IPS-18a (cell line): Measurements from ENCODE around the gene BRPF1.
"Not testable (repeated sequence)": the region's sequence is repeated elsewhere in the genome, so short reads cannot be mapped to it uniquely, and the experiment has no call there.

ENCODE experiments used
- H3K27ac ChIP-seq: one replicate; pipeline ENCODE4 v1.5.1; 2013; ENCODE audit warnings: low read length
- H3K27me3 ChIP-seq: one replicate; pipeline ENCODE4 v1.6.1; 2013; ENCODE audit warnings: mild to moderate bottlenecking, low read length; ENCODE audit not compliant: control insufficient read depth, insufficient read depth
- H3K36me3 ChIP-seq: one replicate; pipeline ENCODE4 v1.6.1; 2013; ENCODE audit warnings: low read depth, low read length; ENCODE audit not compliant: control insufficient read depth
- H3K4me1 ChIP-seq: one replicate; pipeline ENCODE4 v1.6.1; 2013; ENCODE audit warnings: low read depth, low read length; ENCODE audit not compliant: control insufficient read depth
- H3K4me3 ChIP-seq: one replicate; pipeline ENCODE4 v1.5.1; 2013; ENCODE audit warnings: low read length
- H3K9ac ChIP-seq: one replicate; pipeline ENCODE4 v1.6.1; 2013; ENCODE audit warnings: mild to moderate bottlenecking, low read length, moderate library complexity
- H3K9me3 ChIP-seq: one replicate; pipeline ENCODE4 v1.6.1; 2013; ENCODE audit warnings: low read depth, low read length; ENCODE audit not compliant: control insufficient read depth

Gene BRPF1

DNA sequence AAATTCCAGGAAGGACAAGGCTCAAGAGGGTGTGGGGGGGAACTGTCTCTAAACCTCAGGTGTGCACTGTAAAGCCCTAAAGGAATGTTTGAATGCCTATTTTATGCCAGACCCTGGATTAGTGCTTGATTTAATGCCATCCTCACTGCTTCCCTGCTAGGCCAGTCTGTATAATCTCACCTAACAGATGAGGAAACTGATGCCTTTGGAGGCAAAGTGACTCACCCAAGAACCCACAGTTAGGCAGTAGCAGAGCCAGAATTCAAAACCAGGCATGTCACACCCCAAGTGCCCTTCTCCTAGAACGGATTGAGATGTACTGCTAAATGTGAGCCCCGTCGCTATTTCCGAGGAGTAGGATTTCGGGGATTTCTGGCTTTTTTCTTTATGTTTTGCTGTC, 30.4 kb downstream of the BRPF1 start:
- Histone ChIP-seq H3K4me3 (no peak overlapping the region), H3K27ac (no peak overlapping the region), H3K27me3 (peaks cover 3% of the 10 kb centered on the region), H3K4me1 (peaks cover 6% of the 10 kb centered on the region), H3K36me3 (peaks cover 19% of the 10 kb centered on the region), H3K9me3 (no peaks in the 10 kb centered on the region), H3K9ac (no peak overlapping the region)

DNA sequence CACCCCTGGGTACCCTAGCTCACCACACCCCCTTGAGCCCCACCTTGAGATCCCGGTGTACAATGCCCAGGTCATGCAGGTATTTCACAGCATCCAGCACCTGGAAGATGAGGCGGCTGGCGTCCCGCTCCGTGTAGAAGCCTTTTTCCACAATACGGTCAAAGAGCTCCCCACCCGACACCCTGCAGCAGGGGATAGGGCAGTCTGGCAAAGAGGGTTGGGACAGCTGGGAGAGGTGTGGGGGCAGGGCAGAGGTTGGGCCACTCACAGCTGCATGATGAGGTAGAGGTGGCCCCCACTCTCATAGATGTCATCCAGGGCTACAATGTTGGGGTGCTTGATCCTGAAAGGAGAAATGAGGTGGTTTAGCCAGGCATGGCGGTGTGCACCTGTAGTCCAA, 31.3 kb downstream of the BRPF1 start:
- H3K27ac ChIP-seq: no peak overlapping the region
- H3K4me3 ChIP-seq: no peak overlapping the region
- H3K27me3 ChIP-seq: peaks cover 7% of the 10 kb centered on the region
- no peak overlapping the region for H3K9ac ChIP-seq
- peaks cover 11% of the 10 kb centered on the region for H3K36me3 ChIP-seq
- H3K9me3 ChIP-seq: no peaks in the 10 kb centered on the region
- H3K4me1 ChIP-seq: peaks cover 6% of the 10 kb centered on the region

DNA sequence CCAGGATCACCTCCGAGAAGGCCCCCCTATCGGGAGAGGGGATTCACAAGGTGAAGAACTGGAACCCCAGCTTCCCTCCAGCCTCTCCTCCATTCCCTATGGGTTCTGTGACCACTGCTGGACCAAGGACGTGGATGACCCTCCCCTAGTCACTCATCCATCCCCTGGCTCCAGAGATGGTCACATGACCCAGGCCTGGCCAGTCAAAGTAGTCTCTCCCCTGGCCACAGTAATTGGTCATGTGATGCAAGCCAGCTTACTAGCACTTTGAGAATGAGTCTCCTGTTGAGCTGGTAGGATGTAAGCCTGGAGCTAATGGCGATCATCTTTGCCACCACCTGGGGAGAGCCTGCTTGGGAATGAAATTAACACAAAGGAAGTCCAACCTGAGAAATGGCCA, 34.3 kb downstream of the BRPF1 start:
- no peaks in the 10 kb centered on the region for H3K36me3 ChIP-seq
- H3K27me3 ChIP-seq: peaks cover 30% of the 10 kb centered on the region
- H3K9ac ChIP-seq: no peak overlapping the region
- no peak overlapping the region for H3K4me3 ChIP-seq
- H3K4me1 ChIP-seq: peaks cover 6% of the 10 kb centered on the region
- no peaks in the 10 kb centered on the region for H3K9me3 ChIP-seq
- no peak overlapping the region for H3K27ac ChIP-seq

DNA sequence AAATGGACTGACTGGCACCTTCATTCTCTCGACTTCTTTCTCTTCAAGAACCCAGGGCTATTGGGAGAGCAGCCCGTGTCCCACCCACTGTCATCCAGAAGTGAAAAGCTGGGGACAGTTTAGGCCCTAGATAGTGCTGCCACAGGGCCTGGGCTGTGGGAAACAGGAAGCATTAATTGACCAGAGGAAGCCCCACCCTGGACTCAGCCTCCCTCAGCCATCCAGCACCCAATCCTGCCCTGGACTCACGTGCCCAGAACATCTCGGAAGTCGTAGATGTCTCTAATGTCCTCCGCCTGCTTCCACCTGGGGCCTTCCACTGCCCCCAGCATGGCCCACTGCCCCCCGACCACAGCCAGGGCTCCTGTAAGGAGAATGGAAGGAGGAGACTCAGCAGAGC, 35.9 kb downstream of the BRPF1 start:
- Histone ChIP-seq H3K36me3 (no peaks in the 10 kb centered on the region), H3K9ac (no peak overlapping the region), H3K4me3 (no peak overlapping the region), H3K4me1 (peaks cover 6% of the 10 kb centered on the region), H3K27me3 (peaks cover 44% of the 10 kb centered on the region), H3K27ac (no peak overlapping the region), H3K9me3 (no peaks in the 10 kb centered on the region)

DNA sequence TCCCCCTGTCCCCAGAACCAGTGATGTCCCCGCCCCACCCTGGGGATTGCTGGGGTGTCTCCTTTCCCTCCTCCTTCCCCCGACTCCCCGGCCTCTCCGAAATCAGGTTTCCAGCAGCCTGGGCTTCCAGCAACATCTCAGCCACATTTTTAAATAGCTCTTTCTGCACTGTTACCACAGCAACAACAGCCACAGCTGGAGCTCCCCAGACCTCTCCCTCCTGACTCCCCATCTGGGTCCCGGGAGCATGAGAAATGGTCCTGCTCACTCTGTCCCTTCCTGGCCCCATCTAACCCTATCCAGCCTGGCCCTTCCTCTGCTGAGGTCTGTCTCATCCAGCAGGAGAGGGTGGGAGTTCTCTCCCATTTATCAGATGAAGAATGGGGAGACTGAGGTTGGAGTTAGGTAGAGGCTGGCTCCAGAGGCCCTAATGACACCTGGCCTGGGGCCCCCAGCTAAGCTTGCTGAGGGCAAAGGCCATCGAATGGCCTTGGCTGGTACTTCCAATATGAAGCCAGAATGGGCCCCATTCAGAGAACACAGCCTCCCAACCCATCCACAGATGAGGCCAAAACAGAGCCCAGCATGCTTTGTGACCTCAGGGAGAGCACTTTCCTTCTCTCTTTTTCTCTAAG, 36.7 kb downstream of the BRPF1 start:
- Histone ChIP-seq H3K36me3 (no peaks in the 10 kb centered on the region), H3K27me3 (peaks cover 49% of the 10 kb centered on the region), H3K27ac (no peak overlapping the region), H3K9me3 (no peaks in the 10 kb centered on the region), H3K4me3 (no peak overlapping the region), H3K9ac (no peak overlapping the region), H3K4me1 (peaks cover 6% of the 10 kb centered on the region)

DNA sequence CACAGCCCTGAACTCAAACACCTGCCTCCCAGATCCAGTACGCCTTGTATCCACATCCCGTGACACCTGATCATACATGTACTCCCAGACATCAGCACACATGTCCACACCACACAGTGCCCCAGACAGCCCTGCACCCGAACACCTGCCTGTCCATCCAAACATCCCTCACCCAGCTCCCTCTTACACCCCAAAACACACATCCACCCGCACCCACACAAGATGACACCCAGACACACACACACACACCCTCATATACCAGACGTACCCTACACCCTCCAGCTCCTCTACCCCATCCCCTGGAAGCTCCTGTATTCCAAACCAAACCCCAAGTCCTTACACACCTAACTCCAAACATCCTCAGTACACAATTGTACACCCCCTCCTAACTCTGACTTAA, 37.5 kb downstream of the BRPF1 start:
- Histone ChIP-seq H3K27me3 (peaks cover 49% of the 10 kb centered on the region), H3K27ac (no peak overlapping the region), H3K4me1 (peaks cover 6% of the 10 kb centered on the region), H3K4me3 (peak overlapping the region; percentile 46), H3K9me3 (no peaks in the 10 kb centered on the region), H3K9ac (peak overlapping the region; percentile 28), H3K36me3 (no peaks in the 10 kb centered on the region)

DNA sequence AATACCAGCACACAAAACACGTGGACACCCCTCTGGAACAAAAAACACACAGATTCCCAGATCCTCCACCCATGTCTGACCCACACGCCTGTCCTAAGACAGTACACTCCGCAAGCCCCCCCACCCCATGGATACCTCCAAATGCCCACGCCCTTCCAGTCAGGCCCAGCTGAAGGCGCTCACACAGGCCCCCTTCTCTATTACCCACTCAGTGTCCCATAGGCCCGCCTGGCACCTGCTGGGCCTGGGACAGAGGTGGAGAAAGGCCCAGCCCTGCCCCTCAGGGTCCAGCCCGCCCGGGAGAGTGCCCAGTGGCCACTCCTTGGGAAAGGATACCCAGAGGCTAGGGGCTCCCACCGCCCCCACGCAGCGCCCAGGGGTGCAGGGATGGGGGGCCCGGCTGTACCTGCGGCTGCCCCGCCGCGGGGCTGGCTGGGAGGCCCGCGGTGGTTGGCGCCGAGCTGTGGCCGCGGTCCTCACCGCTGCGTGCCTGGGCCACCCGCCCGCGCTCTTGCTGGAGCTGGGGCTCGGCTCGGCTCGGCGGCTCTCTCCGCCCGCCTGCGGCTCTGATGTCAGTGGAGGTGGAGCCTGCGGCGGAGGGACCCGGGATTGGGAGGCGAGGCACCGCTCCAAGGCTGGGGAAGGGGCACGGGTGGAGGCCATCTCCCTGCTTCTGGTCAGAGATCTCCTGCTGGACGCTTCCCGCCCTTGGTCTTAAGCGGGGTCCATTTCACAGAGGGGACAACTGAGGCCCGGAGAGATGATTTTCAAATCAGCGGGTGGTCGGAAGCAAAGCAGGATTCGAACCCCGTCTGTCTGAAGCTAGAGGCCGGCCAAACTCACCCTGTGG, 38.1 kb downstream of the BRPF1 start, which contains the start of gene CAMK1:
CAMK1 (minus strand) TSS at position 522 of the 850 bp plus-strand sequence. CDS start 2,198 bp downstream, outside the sequence.
- Histone ChIP-seq H3K27ac (no peak within 1 kb of the TSS), H3K36me3 (no peaks in the 10 kb centered on the region), H3K4me3 (peak within 1 kb of the TSS; percentile 46), H3K27me3 (peaks cover 49% of the 10 kb centered on the region), H3K4me1 (peaks cover 6% of the 10 kb centered on the region), H3K9ac (peak within 1 kb of the TSS; percentile 28), H3K9me3 (no peaks in the 10 kb centered on the region)

DNA sequence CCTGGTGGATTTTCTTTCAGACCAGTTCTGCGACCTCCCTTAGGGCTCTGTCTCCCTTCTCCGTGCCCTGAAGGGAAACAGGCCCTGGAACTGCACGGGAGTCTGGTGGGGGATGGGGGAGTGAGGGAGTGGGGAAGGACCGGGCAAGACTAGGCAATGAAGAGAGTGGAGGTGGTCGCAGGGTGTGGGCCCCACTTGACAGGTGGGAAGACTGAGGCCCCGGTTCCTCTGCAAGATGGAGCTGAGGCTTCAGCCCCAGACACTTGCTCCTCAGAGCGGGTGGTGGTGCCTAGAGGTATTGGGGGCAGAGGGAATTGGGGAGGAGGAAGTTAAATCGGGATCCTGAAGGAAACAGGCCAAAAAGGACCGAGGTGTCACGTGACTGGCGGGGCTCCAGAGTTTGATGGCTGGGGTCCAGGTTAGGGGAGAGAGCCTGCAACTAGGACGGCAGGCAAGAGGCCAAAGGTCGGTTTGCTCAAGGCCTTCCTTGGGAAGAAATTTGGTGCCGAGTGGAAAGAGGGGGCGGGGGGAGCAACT, 38.8 kb downstream of the BRPF1 start:
- no peak overlapping the region for H3K27ac ChIP-seq
- H3K36me3 ChIP-seq: no peaks in the 10 kb centered on the region
- H3K4me3 ChIP-seq: peak overlapping the region; percentile 46
- H3K27me3 ChIP-seq: peaks cover 49% of the 10 kb centered on the region
- no peak overlapping the region for H3K9ac ChIP-seq
- H3K9me3 ChIP-seq: no peaks in the 10 kb centered on the region
- H3K4me1 ChIP-seq: peaks cover 6% of the 10 kb centered on the region

DNA sequence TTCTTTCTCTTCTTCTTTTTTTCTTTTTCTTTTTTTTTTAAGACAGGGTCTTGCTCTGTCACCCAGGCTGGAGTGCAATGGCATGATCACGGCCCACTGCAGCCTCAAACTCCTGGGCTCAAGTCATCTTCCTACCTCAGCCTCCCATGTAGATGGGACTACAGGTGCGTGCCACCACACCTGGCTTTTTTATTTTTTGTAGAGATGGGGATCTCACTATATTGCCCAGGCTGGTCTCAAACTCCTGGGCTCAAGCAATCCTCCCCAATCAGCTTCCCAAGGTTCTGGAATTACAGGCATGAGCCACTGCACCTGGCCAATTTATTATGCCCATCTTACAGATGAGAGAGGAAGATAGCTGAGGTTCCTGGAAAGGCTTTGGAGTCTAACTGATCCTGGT, 39.5 kb downstream of the BRPF1 start:
- H3K4me3 ChIP-seq, H3K4me1 ChIP-seq, H3K9ac ChIP-seq, H3K36me3 ChIP-seq, H3K27ac ChIP-seq, H3K9me3 ChIP-seq: not testable (repeated sequence)
- peaks cover 49% of the 10 kb centered on the region for H3K27me3 ChIP-seq

DNA sequence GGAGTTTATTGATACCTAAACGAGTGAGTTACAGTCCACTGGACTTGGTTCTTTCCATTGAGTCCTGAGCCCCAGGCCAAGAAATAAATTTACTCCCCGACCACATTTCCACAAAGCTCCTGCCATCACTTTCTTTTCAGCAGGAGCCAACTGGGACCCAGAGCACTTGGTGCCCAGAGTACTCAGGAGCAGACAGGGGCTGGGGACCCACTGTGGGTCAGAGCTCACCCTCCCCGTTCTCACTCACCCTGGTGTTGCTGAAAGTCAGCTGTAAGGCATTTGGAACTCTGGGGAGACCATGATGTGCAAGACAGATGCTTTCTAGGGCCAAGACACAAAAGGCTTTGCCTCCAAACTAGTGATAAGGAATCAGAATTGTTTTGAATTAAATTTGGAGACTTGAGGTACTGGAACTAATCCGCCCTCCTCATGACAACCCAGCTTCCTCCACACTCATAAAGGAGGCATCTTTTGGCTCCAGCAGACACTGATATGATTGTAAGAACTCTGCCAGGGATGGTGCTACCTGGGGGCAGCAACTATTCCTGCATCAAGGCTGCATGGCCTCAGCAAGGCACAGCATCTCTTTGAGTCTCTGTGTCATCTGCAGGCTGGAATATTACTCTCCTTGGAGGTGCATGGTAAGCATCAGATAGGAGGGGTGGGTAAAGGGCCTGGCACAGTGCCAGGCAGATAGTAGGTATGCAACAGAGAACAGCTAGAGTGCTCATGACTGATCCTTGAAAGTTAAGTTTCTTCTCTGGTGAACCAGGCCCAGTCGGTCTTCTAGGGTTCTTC, 45.6 kb downstream of the BRPF1 start:
- no peak overlapping the region for H3K9ac ChIP-seq
- H3K27ac ChIP-seq: no peak overlapping the region
- no peaks in the 10 kb centered on the region for H3K4me1 ChIP-seq
- peaks cover 14% of the 10 kb centered on the region for H3K36me3 ChIP-seq
- H3K27me3 ChIP-seq: peaks cover 8% of the 10 kb centered on the region
- no peaks in the 10 kb centered on the region for H3K9me3 ChIP-seq
- no peak overlapping the region for H3K4me3 ChIP-seq

DNA sequence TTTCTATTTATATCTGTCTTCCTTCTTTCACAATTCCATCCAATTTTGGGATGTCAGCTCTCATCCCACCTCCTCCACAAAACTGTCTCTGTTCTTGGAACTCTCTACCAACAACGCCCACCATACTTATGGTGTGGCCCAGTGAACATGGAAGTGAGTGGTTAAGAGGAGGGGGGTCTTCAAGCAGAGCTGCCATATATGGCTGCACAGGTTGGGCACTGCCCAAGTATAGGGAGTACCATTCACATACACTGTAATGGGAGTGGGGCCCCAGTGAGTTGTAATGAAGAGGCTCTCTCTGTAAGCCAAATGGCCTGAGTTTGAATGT, 46.1 kb downstream of the BRPF1 start:
- peaks cover 3% of the 10 kb centered on the region for H3K27me3 ChIP-seq
- no peaks in the 10 kb centered on the region for H3K9me3 ChIP-seq
- H3K27ac ChIP-seq: no peak overlapping the region
- no peak overlapping the region for H3K4me3 ChIP-seq
- no peak overlapping the region for H3K9ac ChIP-seq
- peaks cover 20% of the 10 kb centered on the region for H3K36me3 ChIP-seq
- H3K4me1 ChIP-seq: no peaks in the 10 kb centered on the region
